HepG2 (cell line): ENCODE results near the gene UBQLN4. TPM values are rescaled to one million over a fixed set of nuclear protein-coding genes. Genes with fewer than 3 reads are reported as not detected.
A peak's percentile ranks its signal among the peaks of the same experiment; 100 is the strongest.

Experiments
- ATAC-seq: fragments of 200-7000 bp; cut with Tn5 transposase; 3 replicates; pipeline ENCODE4 v1.9.1; 2020; ENCODE audit warnings: mild to moderate bottlenecking, moderate library complexity
- BruUV-seq: library from RNA; stranded (reverse); fragments of 400-500 nt; replicated peaks from 2 replicates; lab custom pipeline; 2021; lab: Mats Ljungman, UMichigan
- CTCF ChIA-PET: fragments of 300-600 bp; formaldehyde crosslinking; extraction: SDS; loops from one replicate; lab custom pipeline; 2021; ENCODE audit warnings: low total read pairs, inconsistent platforms, low intra/inter-chr PET ratio; lab: Yijun Ruan, JAX
- POLR2A ChIA-PET: fragments of 350-600 bp; sonication (Branson Sonifier 250); formaldehyde crosslinking; loops from one replicate; lab custom pipeline; 2020; ENCODE audit warnings: antibody characterized with exemption, inconsistent platforms; lab: Yijun Ruan, JAX
- DNase-seq: peaks from one replicate; pipeline ENCODE4 v3.0.0-alpha.2; 2015; ENCODE audit warnings: low spot score
- FAIRE-seq: peaks from 3 replicates; lab custom pipeline; 2011; peaks lifted over from hg19 to GRCh38; lab: Jason Lieb, UNC
- H2AFZ ChIP-seq: one replicate; pipeline ENCODE4 v1.6.1; 2011; ENCODE audit warnings: low read length, inconsistent platforms
- H3K27ac ChIP-seq: fragments of 300-600 bp; 3 replicates; pipeline ENCODE4 v1.8.0; 2011; ENCODE audit warnings: mixed run types, mild to moderate bottlenecking, mixed read lengths, low read length, inconsistent platforms; ENCODE audit not compliant: insufficient read depth; ENCODE audit errors: extremely low read length
- H3K27me3 ChIP-seq, 2 experiments: fragments of 200-600 bp in 1 of 2; 2 replicates in 1 of 2; 3 replicates in 1 of 2; pipeline versions ENCODE4 v1.6.0 to v1.8.0; 2011; ENCODE audit warnings: low read length in 2 of 2, mild to moderate bottlenecking in 2 of 2, moderate library complexity in 2 of 2, inconsistent platforms in 1 of 2; ENCODE audit not compliant: insufficient read depth in 2 of 2, control insufficient read depth in 1 of 2
- H3K36me3 ChIP-seq, 2 experiments: fragments of 200-600 bp in 1 of 2; replicated peaks in 1 of 2; 2 replicates in 1 of 2; 3 replicates in 1 of 2; pipeline versions ENCODE4 v1.5.1 to v1.8.0; 2011; ENCODE audit warnings: low read length in 2 of 2, inconsistent platforms in 1 of 2; ENCODE audit not compliant: insufficient read depth in 2 of 2, control insufficient read depth in 1 of 2
- H3K4me1 ChIP-seq: 2 replicates; pipeline ENCODE4 v1.5.1; 2012; ENCODE audit warnings: low read length, inconsistent platforms; ENCODE audit not compliant: insufficient read depth
- H3K4me2 ChIP-seq: 2 replicates; pipeline ENCODE4 v1.6.0; 2011; ENCODE audit warnings: low read depth, low read length, inconsistent platforms
- H3K4me3 ChIP-seq, 3 experiments: fragments of 200-600 bp in 1 of 3; sonication (generic), shearing (Covaris generic) in 1 of 3; replicated peaks in 1 of 3; 2 replicates each; pipeline ENCODE4 v1.5.1; 2011 to 2016; ENCODE audit warnings: low read length in 3 of 3, inconsistent platforms in 2 of 3, low read depth in 2 of 3, mild to moderate bottlenecking in 2 of 3, control low read depth in 1 of 3, mixed read lengths in 1 of 3; ENCODE audit not compliant: insufficient read depth in 1 of 3
- H3K79me2 ChIP-seq: one replicate; pipeline ENCODE4 v1.6.1; 2011; ENCODE audit warnings: low read length, inconsistent platforms; ENCODE audit not compliant: insufficient read depth
- H3K9ac ChIP-seq: 2 replicates; pipeline ENCODE4 v1.6.0; 2011; ENCODE audit warnings: mild to moderate bottlenecking, low read depth, low read length, inconsistent platforms; ENCODE audit not compliant: insufficient read depth
- H3K9me3 ChIP-seq: 2 replicates; pipeline ENCODE4 v1.5.1; 2012; ENCODE audit warnings: mild to moderate bottlenecking, low read length
- H4K20me1 ChIP-seq: 2 replicates; pipeline ENCODE4 v1.6.0; 2011; ENCODE audit warnings: inconsistent platforms, mild to moderate bottlenecking, low read length, moderate library complexity; ENCODE audit not compliant: insufficient read depth
- ATF7 ChIP-seq, 2 experiments: fragments of 450-650 bp in 1 of 2; sonication (generic) in 1 of 2; formaldehyde crosslinking in 1 of 2; IDR thresholded peaks; 2 replicates each; pipeline versions ENCODE4 v1.4.0 to v1.6.1; 2016 to 2020; ENCODE audit warnings: antibody characterized with exemption in 1 of 2, mild to moderate bottlenecking in 1 of 2, missing genetic modification reagents in 1 of 2
- PAWR ChIP-seq: sonication (generic); formaldehyde crosslinking; IDR thresholded peaks from 2 replicates; pipeline ENCODE4 v1.4.0; 2020; ENCODE audit warnings: missing genetic modification reagents, mild to moderate bottlenecking, borderline replicate concordance
- ZBTB42 ChIP-seq: sonication (generic); formaldehyde crosslinking; IDR thresholded peaks from 2 replicates; pipeline ENCODE4 v1.5.0; 2020; ENCODE audit warnings: mild to moderate bottlenecking, missing genetic modification reagents
- ZNF292 ChIP-seq: sonication (generic); formaldehyde crosslinking; IDR thresholded peaks from 2 replicates; pipeline ENCODE4 v1.8.1; 2022; ENCODE audit warnings: mild to moderate bottlenecking, low read depth, missing genetic modification reagents, borderline replicate concordance
- ZNF761 ChIP-seq: sonication (generic); formaldehyde crosslinking; conservative IDR thresholded peaks from 2 replicates; pipeline ENCODE4 v1.4.0; 2020; ENCODE audit warnings: mild to moderate bottlenecking, missing genetic modification reagents
- ZNF782 ChIP-seq: sonication (generic); formaldehyde crosslinking; IDR thresholded peaks from 2 replicates; pipeline ENCODE4 v1.4.0; 2020; ENCODE audit warnings: missing genetic modification reagents, mild to moderate bottlenecking, borderline replicate concordance
- ZSCAN12 ChIP-seq: sonication (generic); formaldehyde crosslinking; IDR thresholded peaks from 2 replicates; pipeline ENCODE4 v1.9.0; 2021; ENCODE audit warnings: mild to moderate bottlenecking, missing genetic modification reagents
- WGBS: methylation state at CpG from one replicate; pipeline ENCODE4 v1.1.6; 2017; ENCODE audit warnings: low lambda C conversion rate; 5-methylcytosine and 5-hydroxymethylcytosine counted together
- in situ Hi-C: cut with HindIII; loops from 2 replicates; pipeline ENCODE4 v1.10.0; 2017; ENCODE audit warnings: low pct_unique_long_range_greater_than_20kb; ENCODE audit not compliant: extremely low pct_ligation_motif_present
- intact Hi-C: fragments of 100-400 bp; cut with micrococcal nuclease; formaldehyde crosslinking; loops from one replicate; pipeline ENCODE4 v1.10.0; 2022; ENCODE audit not compliant: unreplicated experiment
- polyA plus RNA-seq, 8 experiments: library from polyadenylated mRNA; depleted of rRNA in 3 of 8; stranded (reverse) in 7 of 8; unstranded in 1 of 8; fragments of >200 nt; fragmentation: Illumina TruSeq in 4 of 8; extraction: Trizol in 4 of 8; gene quantifications; 2 replicates each; pipeline versions ENCODE4 v1.2.1 to v1.2.3, GENCODE V29; 2011 to 2016; ENCODE audit warnings: low read depth in 4 of 8, missing spikeins in 1 of 8, mixed read lengths in 1 of 8; ENCODE audit not compliant: insufficient read depth in 1 of 8
- total RNA-seq, 5 experiments: library from RNA; depleted of rRNA; stranded (reverse); fragments of >200 nt; fragmentation: Illumina TruSeq; extraction: Trizol; gene quantifications; 2 replicates each; pipeline ENCODE4 v1.2.3, GENCODE V29; 2016; ENCODE audit warnings: low read depth in 1 of 5
- TF ChIP-seq, protein P1 (sequence below): sonication (generic); formaldehyde crosslinking; IDR thresholded peaks from 2 replicates; pipeline ENCODE4 v1.8.0; 2023; ENCODE audit warnings: mild to moderate bottlenecking, missing genetic modification reagents
- TF ChIP-seq, protein P2 (sequence below): sonication (generic); formaldehyde crosslinking; IDR thresholded peaks from 2 replicates; pipeline ENCODE4 v1.8.0; 2022; ENCODE audit warnings: missing genetic modification reagents, low read depth, mild to moderate bottlenecking, borderline replicate concordance

Gene UBQLN4
- total and polyA plus RNA-seq, 2 of the 13 experiments (the other 11 are each of a cell fraction or from before 2014, with no cell fraction given) = 31.5 to 39.8 TPM

DNA sequence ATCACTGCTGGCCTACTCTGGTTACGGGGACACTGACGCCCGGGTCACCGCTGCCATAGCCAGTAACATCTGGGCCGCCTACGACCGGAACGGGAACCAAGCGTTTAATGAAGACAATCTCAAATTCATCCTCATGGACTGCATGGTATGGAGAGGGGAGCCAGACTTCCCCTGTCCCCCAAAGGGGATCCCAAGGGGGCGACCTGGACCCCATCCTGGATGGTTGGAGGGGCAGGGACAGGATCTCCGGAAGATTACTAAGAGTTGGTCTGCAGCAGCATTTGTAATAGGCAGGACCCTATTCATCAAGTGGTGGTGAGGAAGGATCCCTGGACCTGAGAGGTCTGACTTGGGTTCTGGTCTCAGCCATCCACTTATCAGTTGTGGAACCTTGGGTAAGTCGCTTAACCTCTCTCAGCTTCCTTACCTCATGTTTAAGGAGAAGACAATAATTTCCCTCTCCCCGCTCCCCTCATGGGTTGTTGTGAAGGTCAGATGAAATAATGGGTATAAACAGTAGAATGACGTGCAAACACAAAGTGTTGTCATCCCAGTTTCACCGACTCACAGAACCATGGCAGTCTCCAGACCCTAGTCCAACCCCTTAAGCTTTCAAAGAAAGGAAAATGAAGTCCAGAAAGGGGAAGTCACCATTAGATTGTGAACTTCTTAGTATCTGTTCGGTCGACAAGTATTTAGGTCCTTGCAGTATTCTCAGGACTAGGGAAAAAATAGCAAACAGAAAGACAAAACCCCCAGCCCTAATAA, 1.9 kb upstream of the UBQLN4 start:
- H3K4me2 ChIP-seq = peak overlapping the region; percentile 85
- ATAC-seq = no peak
- peaks cover 18% of the 10 kb centered on the region for H3K79me2 ChIP-seq
- peak overlapping the region; percentile 98 for H3K9ac ChIP-seq
- BruUV-seq = no TSS peak
- 26% methylated on average over 15 of the region's 17 CpGs for WGBS
- FAIRE-seq = no peak
- intact Hi-C loops (no loop called here), in situ Hi-C loops (no loop called here)
- no peak for DNase-seq
- no peaks in the 10 kb centered on the region for H4K20me1 ChIP-seq
- ChIA-PET POLR2A (interaction anchor here (0.6 kb wide), 1 partner anchor 121 kb away, joined by 4 read pairs; no protein-coding TSS in a partner anchor), CTCF (no interaction called here)
- H2AFZ ChIP-seq = no peak overlapping the region
- peaks cover 27% of the 10 kb centered on the region for H3K4me1 ChIP-seq
- H3K9me3 ChIP-seq = no peaks in the 10 kb centered on the region
- H3K36me3 ChIP-seq = peaks cover 2 to 16% of the 10 kb centered on the region in 2 experiments; a peak in 3 of 5 replicates
- H3K4me3 ChIP-seq = peak overlapping the region; percentile 94 to 97 (median 96)
- no peaks in the 10 kb centered on the region; a peak in 1 of 5 replicates for H3K27me3 ChIP-seq
- 0 out of 2 replicates have a peak, but pooled peaks have one; percentile 12 for TF ChIP-seq ZBTB42
- 0 out of 2 replicates have a peak, but pooled peaks have one; percentile 12 for TF ChIP-seq ZNF761 (CRISPR knock-in tag)
- no peak for TF ChIP-seq ZSCAN12 (CRISPR knock-in tag)
- no peak for TF ChIP-seq ATF7 (IDR thresholded peaks at IDR 0.05)
- 0 out of 2 replicates have a peak, but pooled peaks have one; percentile 2 for TF ChIP-seq ATF7 (CRISPR knock-in tag; IDR thresholded peaks at IDR 0.05)
- no peak for TF ChIP-seq ZNF292
- TF ChIP-seq, protein P1, sequence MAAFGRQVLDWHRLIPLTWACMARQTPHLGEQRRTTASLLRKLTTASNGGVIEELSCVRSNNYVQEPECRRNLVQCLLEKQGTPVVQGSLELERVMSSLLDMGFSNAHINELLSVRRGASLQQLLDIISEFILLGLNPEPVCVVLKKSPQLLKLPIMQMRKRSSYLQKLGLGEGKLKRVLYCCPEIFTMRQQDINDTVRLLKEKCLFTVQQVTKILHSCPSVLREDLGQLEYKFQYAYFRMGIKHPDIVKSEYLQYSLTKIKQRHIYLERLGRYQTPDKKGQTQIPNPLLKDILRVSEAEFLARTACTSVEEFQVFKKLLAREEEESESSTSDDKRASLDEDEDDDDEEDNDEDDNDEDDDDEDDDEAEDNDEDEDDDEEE (CRISPR knock-in tag) = no peak
- TF ChIP-seq, protein P2, sequence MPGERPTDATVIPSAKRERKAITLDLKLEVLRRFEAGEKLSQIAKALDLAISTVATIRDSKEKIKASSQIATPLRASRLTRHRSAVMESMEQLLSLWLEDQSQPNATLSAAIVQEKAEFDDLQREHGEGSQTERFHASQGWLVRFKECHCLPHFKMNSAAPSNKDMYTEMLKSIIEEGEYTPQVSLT (CRISPR knock-in tag) = 0 out of 2 replicates have a peak, but pooled peaks have one; percentile 7
- TF ChIP-seq PAWR = 0 out of 2 replicates have a peak, but pooled peaks have one; percentile 12
- 0 out of 2 replicates have a peak, but pooled peaks have one; percentile 20 for TF ChIP-seq ZNF782
- H3K27ac ChIP-seq = peak overlapping the region; percentile 100
